Activated CD8-positive, alpha-beta T cell treated with anti-CD3 and anti-CD28 coated beads, Interleukin-2, amount 10 ng/mL, durations not matched to agents 7 days and 5 days (primary cell): ENCODE measurements around the gene IZUMO2. TPM values are rescaled to one million over a fixed set of nuclear protein-coding genes. Genes with fewer than 3 reads are reported as not detected.

Experiments used
- ATAC-seq: fragments of 150-1000 bp; cut with Tn5 transposase; one replicate; pipeline ENCODE4 v1.10.0; 2021; ENCODE audit warnings: moderate library complexity
- CTCF ChIA-PET: fragments of 350-600 bp; sonication (Branson Sonifier 250); formaldehyde crosslinking; loops from one replicate; lab custom pipeline; 2021; ENCODE audit warnings: antibody characterized with exemption; lab: Charles Lee
- POLR2A ChIA-PET: fragments of 350-600 bp; sonication (Branson Sonifier 250); formaldehyde crosslinking; loops from one replicate; lab custom pipeline; 2021; ENCODE audit warnings: antibody characterized with exemption; lab: Charles Lee
- DNase-seq: peaks from one replicate; pipeline ENCODE4 v3.0.0-alpha.2; 2020
- H3K27ac Mint-ChIP-seq: one replicate; pipeline ENCODE4 v1.8.0; 2021; ENCODE audit warnings: mild to moderate bottlenecking, mixed read lengths
- H3K27me3 Mint-ChIP-seq: one replicate; pipeline ENCODE4 v1.8.0; 2021; ENCODE audit warnings: low read depth, mixed read lengths
- H3K36me3 Mint-ChIP-seq: one replicate; pipeline ENCODE4 v1.8.0; 2021; ENCODE audit warnings: low read depth, mixed read lengths
- H3K4me1 Mint-ChIP-seq: one replicate; pipeline ENCODE4 v1.8.0; 2021; ENCODE audit warnings: low read depth, mixed read lengths
- H3K4me3 Mint-ChIP-seq: one replicate; pipeline ENCODE4 v1.8.0; 2021; ENCODE audit warnings: mild to moderate bottlenecking, mixed read lengths
- H3K9me3 Mint-ChIP-seq: one replicate; pipeline ENCODE4 v1.8.0; 2022; ENCODE audit warnings: mixed read lengths; ENCODE audit not compliant: insufficient read depth
- total RNA-seq, 2 experiments: library from RNA; stranded (reverse); gene quantifications; one replicate each; pipeline ENCODE4 v1.2.3, GENCODE V29; 2021

IZUMO2 gene
- total RNA-seq: not detected

GRCh38 chr19:50162988-50163387 is at the start of gene IZUMO2:
Gene IZUMO2 (minus strand): TSS chr19:50163281. CDS start chr19:50163194, 87 bp downstream.
- DNase-seq (no peak), ATAC-seq (no peak)
- Mint-ChIP-seq H3K27me3 (no peaks in the 10 kb centered on the region), H3K36me3 (no peaks in the 10 kb centered on the region), H3K4me3 (no peak within 1 kb of the TSS), H3K9me3 (no peaks in the 10 kb centered on the region), H3K4me1 (no peaks in the 10 kb centered on the region), H3K27ac (no peak within 1 kb of the TSS)
- POLR2A ChIA-PET: no interaction called here
- CTCF ChIA-PET: no interaction called here

- Mint-ChIP-seq H3K9me3 (peaks cover 4% of the 10 kb centered on the region), H3K27ac (no peak overlapping the region), H3K27me3 (peaks cover 4% of the 10 kb centered on the region), H3K4me3 (no peak overlapping the region), H3K36me3 (no peaks in the 10 kb centered on the region), H3K4me1 (no peaks in the 10 kb centered on the region)
- ChIA-PET CTCF (no interaction called here), POLR2A (no interaction called here)
- no peak for DNase-seq
- ATAC-seq: no peak
These were observed 47.3 kb upstream of the IZUMO2 start for GRCh38 chr19:50210425-50210824.

GRCh38 chr19:50209131-50209530 is 46.0 kb upstream of the IZUMO2 start:
- H3K9me3 Mint-ChIP-seq: peaks cover 4% of the 10 kb centered on the region
- ChIA-PET CTCF (no interaction called here), POLR2A (no interaction called here)
- no peaks in the 10 kb centered on the region for H3K36me3 Mint-ChIP-seq
- peaks cover 13% of the 10 kb centered on the region for H3K27me3 Mint-ChIP-seq
- H3K27ac Mint-ChIP-seq: no peak overlapping the region
- no peaks in the 10 kb centered on the region for H3K4me1 Mint-ChIP-seq
- ATAC-seq (no peak), DNase-seq (no peak)
- no peak overlapping the region for H3K4me3 Mint-ChIP-seq

GRCh38 chr19:50207730-50208129 is 44.6 kb upstream of the IZUMO2 start:
- Mint-ChIP-seq H3K4me1 (no peaks in the 10 kb centered on the region), H3K36me3 (no peaks in the 10 kb centered on the region), H3K27ac (no peak overlapping the region), H3K4me3 (no peak overlapping the region), H3K27me3 (peaks cover 20% of the 10 kb centered on the region), H3K9me3 (peaks cover 4% of the 10 kb centered on the region)
- ChIA-PET POLR2A (no interaction called here), CTCF (no interaction called here)
- no peak for ATAC-seq
- no peak for DNase-seq

- Mint-ChIP-seq H3K27ac (no peak overlapping the region), H3K27me3 (peaks cover 29% of the 10 kb centered on the region)
- CTCF ChIA-PET: no interaction called here
These were observed 43.1 kb upstream of the IZUMO2 start for GRCh38 chr19:50206191-50206590.

GRCh38 chr19:50205681-50206138 is 42.6 kb upstream of the IZUMO2 start:
- ChIA-PET CTCF (no interaction called here), POLR2A (no interaction called here)
- H3K9me3 Mint-ChIP-seq: no peaks in the 10 kb centered on the region
- H3K27ac Mint-ChIP-seq: no peak overlapping the region
- H3K36me3 Mint-ChIP-seq: no peaks in the 10 kb centered on the region
- ATAC-seq: no peak
- H3K4me1 Mint-ChIP-seq: no peaks in the 10 kb centered on the region
- DNase-seq: no peak
- H3K27me3 Mint-ChIP-seq: peaks cover 29% of the 10 kb centered on the region
- no peak overlapping the region for H3K4me3 Mint-ChIP-seq

More at GRCh38 chr19:50206191-50206590, 43.1 kb upstream of the IZUMO2 start:
- no peak overlapping the region for H3K4me3 Mint-ChIP-seq
- ATAC-seq: no peak
- H3K4me1 Mint-ChIP-seq: no peaks in the 10 kb centered on the region
- H3K9me3 Mint-ChIP-seq: no peaks in the 10 kb centered on the region
- H3K36me3 Mint-ChIP-seq: no peaks in the 10 kb centered on the region
- POLR2A ChIA-PET: no interaction called here
- no peak for DNase-seq

GRCh38 chr19:50204811-50205675 is 42.0 kb upstream of the IZUMO2 start:
- ChIA-PET POLR2A (no interaction called here), CTCF (no interaction called here)
- peaks cover 29% of the 10 kb centered on the region for H3K27me3 Mint-ChIP-seq
- H3K27ac Mint-ChIP-seq: no peak overlapping the region
- no peak for ATAC-seq
- no peaks in the 10 kb centered on the region for H3K9me3 Mint-ChIP-seq
- no peak for DNase-seq
- H3K4me1 Mint-ChIP-seq: no peaks in the 10 kb centered on the region
- H3K36me3 Mint-ChIP-seq: no peaks in the 10 kb centered on the region
- no peak overlapping the region for H3K4me3 Mint-ChIP-seq

- CTCF ChIA-PET: no interaction called here
- Mint-ChIP-seq H3K9me3 (no peaks in the 10 kb centered on the region), H3K36me3 (no peaks in the 10 kb centered on the region), H3K4me3 (no peak overlapping the region), H3K4me1 (no peaks in the 10 kb centered on the region), H3K27ac (no peak overlapping the region), H3K27me3 (peaks cover 29% of the 10 kb centered on the region)
- ATAC-seq: no peak
- POLR2A ChIA-PET: no interaction called here
- no peak for DNase-seq
These were observed 41.0 kb upstream of the IZUMO2 start for GRCh38 chr19:50204081-50204428.

- peaks cover 29% of the 10 kb centered on the region for H3K27me3 Mint-ChIP-seq
- H3K36me3 Mint-ChIP-seq: no peaks in the 10 kb centered on the region
- H3K4me1 Mint-ChIP-seq: no peaks in the 10 kb centered on the region
- no peaks in the 10 kb centered on the region for H3K9me3 Mint-ChIP-seq
- H3K27ac Mint-ChIP-seq: no peak within 1 kb of the TSS
- ChIA-PET CTCF (interaction anchor here (0.7 kb wide), 1 partner anchor 1148 kb away, joined by 3 read pairs; no protein-coding TSS in a partner anchor), POLR2A (no interaction called here)
- DNase-seq (no peak), ATAC-seq (no peak)
- no peak within 1 kb of the TSS for H3K4me3 Mint-ChIP-seq
These were observed 40.4 kb upstream of the IZUMO2 start, which contains the start of gene MYH14 for GRCh38 chr19:50203281-50204080. Gene MYH14 (plus strand): TSS chr19:50203622. CDS start chr19:50210366, 6,744 bp downstream.

GRCh38 chr19:50202962-50203280 is 39.8 kb upstream of the IZUMO2 start:
- H3K27ac Mint-ChIP-seq: no peak overlapping the region
- no peak overlapping the region for H3K4me3 Mint-ChIP-seq
- POLR2A ChIA-PET: no interaction called here
- H3K36me3 Mint-ChIP-seq: no peaks in the 10 kb centered on the region
- CTCF ChIA-PET: interaction anchor here (0.7 kb wide), 1 partner anchor 1147 kb away, joined by 3 read pairs; no protein-coding TSS in a partner anchor
- DNase-seq (no peak), ATAC-seq (no peak)
- no peaks in the 10 kb centered on the region for H3K9me3 Mint-ChIP-seq
- peaks cover 29% of the 10 kb centered on the region for H3K27me3 Mint-ChIP-seq
- no peaks in the 10 kb centered on the region for H3K4me1 Mint-ChIP-seq

- H3K36me3 Mint-ChIP-seq: no peaks in the 10 kb centered on the region
- peaks cover 29% of the 10 kb centered on the region for H3K27me3 Mint-ChIP-seq
- H3K4me1 Mint-ChIP-seq: no peaks in the 10 kb centered on the region
- CTCF ChIA-PET: no interaction called here
- no peak overlapping the region for H3K27ac Mint-ChIP-seq
- no peak overlapping the region for H3K4me3 Mint-ChIP-seq
- ATAC-seq (no peak), DNase-seq (no peak)
- H3K9me3 Mint-ChIP-seq: no peaks in the 10 kb centered on the region
- POLR2A ChIA-PET: no interaction called here
These were observed 39.3 kb upstream of the IZUMO2 start for GRCh38 chr19:50202386-50202785.

GRCh38 chr19:50199259-50199555 is 36.1 kb upstream of the IZUMO2 start:
- ATAC-seq (no peak), DNase-seq (no peak)
- ChIA-PET POLR2A (no interaction called here), CTCF (no interaction called here)
- H3K4me3 Mint-ChIP-seq: no peak overlapping the region
- peaks cover 16% of the 10 kb centered on the region for H3K27me3 Mint-ChIP-seq
- H3K4me1 Mint-ChIP-seq: no peaks in the 10 kb centered on the region
- no peaks in the 10 kb centered on the region for H3K9me3 Mint-ChIP-seq
- no peaks in the 10 kb centered on the region for H3K36me3 Mint-ChIP-seq
- no peak overlapping the region for H3K27ac Mint-ChIP-seq
